Activated naive CD4-positive, alpha-beta T cell treated with anti-CD3 and anti-CD28 coated beads, Interleukin-2, amount 50 U/mL, for 16 hours (primary cell): Measurements from ENCODE around the gene TNFRSF12A.

Experiments used
- DNase-seq: peaks from one replicate; pipeline ENCODE4 v3.0.0-alpha.2; 2020

TNFRSF12A gene, protein sequence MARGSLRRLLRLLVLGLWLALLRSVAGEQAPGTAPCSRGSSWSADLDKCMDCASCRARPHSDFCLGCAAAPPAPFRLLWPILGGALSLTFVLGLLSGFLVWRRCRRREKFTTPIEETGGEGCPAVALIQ

DNA sequence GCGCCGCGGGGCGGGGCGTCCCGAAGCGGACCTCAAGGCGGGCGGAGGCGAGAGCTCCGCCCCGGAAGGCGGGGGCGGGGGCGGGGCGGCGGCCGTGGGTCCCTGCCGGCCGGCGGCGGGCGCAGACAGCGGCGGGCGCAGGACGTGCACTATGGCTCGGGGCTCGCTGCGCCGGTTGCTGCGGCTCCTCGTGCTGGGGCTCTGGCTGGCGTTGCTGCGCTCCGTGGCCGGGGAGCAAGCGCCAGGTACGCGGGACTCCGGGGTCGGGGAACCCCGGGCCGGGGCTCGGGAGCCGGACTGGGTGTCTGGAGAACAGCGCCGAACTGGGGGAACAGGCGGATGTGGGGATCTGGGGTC lies at the start of gene TNFRSF12A:
TSS of gene TNFRSF12A (plus strand) at position 122 of the 357 bp plus-strand sequence. CDS start at position 152, 30 bp downstream.
- DNase-seq: peak; percentile 48

DNA sequence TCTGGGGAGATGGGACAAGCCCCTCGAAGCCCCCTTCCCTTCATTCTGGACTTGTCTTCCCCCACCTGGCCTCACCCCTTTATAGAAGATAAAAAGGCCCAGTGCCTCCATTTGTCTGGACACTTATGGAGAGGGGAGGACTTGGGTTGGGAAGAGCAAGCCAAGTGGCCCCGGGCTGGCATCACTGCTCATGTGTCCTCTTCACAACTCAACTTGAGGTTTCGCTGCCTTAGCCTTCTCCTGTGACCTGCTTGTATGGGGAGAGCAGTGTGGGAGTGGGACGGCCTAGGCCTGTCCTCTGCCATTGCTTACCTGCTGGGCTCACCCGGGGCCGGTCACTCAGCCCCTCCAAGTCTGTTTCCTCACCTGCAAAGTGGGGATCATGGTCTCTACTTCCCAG lies 49.6 kb upstream of the TNFRSF12A start:
- no peak for DNase-seq

DNA sequence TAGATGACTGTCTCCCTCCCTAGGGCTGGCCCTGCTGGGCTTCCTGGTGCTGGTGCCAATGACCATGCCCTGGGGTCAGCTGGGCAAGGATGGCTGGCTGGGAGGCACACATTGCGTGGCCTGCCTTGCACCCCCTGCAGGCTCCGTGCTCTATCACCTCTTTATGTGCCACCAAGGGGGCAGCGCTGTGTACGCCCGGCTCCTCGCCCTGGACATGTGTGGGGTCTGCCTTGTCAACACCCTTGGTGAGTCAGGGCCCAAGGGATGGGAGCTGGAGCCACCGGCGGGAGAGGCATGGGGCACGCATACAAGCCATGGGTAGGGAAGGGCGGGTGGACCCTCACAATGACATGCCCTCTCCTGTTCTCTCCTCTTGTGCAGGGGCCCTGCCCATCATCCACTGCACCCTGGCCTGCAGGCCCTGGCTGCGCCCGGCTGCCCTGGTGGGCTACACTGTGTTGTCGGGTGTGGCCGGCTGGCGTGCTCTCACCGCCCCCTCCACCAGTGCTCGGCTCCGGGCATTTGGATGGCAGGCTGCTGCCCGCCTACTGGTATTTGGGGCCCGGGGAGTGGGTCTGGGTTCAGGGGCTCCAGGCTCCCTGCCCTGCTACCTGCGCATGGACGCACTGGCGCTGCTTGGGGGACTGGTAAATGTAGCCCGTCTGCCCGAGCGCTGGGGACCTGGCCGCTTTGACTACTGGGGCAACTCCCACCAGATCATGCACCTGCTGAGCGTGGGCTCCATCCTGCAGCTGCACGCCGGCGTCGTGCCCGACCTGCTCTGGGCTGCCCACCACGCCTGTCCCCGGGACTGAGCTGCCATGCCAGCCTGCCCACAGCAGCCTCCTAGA lies 48.8 kb upstream of the TNFRSF12A start:
- no peak for DNase-seq

DNA sequence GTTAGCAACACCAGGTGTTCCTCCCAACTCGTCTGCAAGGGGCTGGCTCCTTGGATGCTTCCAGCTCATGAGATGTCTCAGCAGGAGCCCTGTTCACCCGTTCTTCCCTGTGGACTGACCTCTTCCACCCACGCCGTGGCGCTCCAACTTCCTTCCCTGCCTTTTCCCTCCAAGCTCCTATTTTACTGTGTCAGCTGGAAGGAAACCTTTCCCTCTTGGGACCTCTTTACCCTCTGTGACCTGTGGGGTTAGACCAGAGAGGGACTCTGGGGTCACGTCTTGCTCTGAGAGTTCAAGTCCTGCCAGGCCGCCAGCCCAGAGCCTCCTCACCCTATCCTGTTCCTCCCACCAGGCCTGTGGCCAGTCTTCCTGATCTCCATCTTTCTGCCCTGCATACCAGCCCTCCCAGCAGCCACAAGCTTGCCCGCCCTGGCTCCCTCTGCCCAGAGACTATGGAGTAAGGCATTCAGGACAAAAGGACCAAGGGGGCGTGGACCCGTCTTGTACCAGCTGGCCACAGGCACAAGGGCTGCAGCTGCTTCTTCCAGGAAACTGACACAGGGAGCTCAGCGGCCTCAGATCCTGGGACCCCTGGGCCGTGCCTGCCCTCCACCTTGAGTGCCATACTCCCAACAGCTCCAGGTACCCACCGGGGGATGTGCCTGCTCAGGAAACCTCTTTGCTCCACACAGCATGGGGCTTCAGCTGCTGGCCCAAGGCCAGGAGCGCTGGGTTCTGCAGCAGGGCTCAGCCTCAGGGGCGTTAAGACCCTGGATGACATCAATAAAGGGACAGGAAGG lies 48.0 kb upstream of the TNFRSF12A start:
- no peak for DNase-seq

DNA sequence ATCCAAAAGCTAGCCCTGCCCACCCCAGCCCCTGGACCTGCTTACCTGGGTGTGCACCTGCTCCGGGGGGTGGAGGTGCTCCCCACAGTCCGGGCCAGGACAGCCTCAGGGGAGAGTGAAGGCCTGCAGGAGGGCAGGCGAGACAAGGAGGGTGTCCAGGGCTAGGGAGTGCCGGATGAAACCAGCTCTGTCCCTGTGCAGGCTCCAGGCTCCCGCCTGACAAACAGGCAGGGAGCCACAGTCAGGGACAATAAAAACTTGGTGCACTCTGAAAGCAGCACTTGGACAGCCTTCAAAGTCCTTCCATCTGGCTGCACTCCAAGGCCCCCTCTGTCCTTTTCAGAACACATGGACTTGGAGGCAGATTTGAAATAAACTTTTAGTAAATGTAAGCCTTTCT lies 47.1 kb upstream of the TNFRSF12A start:
- no peak for DNase-seq

DNA sequence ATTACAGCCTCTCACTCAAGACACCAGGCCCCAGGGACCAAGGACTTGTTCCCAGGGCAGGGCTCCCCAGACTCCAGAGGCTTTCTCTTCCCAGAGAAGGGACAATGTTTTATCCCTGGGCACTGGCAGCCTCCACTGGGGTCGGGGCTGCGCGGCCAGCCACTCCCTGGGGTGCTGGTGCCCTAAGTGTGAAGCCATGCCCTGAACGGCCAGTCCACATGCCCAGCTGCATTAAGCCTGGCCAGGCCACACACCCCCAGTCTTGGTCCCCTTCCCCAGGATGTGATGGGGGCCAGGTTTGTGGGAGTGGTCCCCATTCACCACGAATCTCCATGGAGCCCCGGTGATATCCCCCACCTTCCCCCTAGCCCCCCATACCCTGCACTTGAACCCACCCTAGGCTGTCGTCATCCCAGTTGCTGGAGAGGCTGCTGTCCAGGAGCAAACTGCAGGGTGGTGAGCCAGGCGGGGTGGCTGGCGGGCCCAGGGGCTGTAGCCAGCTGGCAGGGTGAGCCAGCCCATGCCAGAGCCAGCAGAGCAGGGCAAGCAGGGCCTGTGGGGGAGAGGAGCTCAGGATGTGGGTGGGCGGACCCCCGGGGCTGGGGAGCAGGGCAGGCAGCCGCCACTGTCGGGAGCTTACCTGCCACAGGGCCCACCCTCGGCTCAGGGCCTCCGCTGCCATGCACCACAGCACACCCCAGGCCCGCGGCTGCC lies 46.4 kb upstream of the TNFRSF12A start:
- no peak for DNase-seq

DNA sequence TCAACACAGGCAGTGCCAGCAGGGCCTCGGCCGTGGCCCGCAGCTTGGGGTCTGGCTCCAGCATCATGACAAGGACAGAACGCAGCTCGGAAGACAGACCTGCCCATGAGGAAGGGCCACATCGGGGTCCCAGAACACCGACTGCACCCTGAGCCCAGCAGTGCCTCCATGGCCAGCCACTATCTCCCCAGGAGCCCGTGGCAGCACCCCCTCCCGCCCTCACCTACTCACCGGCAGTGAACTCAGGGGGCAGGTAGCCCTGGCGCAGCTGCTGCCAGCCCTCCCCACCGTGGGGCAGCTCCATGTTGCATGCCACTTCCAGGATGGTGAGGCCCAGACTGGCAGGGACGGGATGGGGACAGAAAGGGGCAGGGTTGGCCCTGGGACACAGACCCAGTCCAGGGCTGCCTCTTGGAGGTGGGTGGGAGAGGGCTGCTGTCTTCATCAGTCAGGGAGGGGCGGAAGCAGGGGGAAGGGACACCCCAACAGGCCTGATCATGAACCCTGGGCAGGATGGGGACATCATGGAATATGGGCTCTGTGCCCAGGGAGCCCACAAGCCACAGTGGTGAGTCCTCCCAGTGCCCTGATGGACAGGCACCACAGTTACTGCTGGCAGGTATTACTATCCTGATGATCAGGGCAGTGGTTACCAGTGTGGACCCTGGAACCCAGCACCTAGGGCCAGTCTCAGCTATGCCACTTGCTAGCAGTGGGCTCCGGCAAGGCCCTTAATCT lies 45.7 kb upstream of the TNFRSF12A start:
- DNase-seq: no peak

DNA sequence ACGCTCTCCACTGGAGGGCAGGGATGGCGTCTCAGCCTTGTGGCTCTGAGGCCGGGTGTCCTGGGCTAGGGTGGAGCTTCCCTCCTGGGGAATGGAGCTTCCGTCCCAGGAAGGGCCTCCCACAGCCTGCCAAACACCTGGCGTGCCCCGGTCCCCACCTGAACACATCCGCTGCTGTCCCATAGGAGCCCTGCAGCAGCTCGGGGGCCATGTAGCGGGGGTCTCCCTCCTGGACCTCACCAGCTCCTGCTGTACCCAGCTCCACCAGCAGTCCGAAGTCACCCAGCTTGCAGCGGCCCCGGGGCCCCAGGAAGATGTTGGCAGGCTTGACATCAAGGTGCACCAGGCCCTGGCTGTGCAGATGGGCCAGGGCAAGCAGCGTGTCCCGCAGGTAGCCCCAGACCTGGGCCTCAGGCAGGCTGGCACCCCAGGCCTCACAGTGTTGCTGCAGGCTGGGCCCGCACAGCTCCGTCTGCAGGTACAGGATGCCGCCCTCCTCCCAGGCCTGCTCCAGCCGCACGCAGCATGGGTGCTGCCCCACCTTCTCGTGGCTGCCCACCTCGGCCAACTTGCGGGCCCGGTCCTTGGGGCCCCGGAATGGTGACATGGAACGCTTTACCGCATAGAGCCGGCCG lies 44.9 kb upstream of the TNFRSF12A start:
- no peak for DNase-seq

DNA sequence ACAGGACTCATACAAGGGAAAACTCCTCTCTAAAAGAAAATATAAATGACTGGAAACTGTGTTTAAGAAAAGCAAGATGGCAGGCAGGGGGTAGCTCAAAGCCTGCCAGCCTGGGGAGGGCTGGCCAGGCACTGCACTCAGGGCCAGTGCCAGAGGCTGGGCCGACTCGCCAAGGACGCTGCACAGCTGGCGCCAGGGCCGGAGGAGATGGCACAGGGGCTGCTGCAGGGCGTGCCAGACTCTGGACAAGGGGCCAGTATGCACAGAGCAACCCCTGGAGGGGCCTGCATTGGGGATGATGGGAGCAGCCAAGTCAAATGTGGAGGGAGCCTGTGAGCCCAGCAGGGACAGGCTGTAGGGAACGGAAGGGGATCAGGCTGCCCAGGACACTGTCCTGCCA lies 44.0 kb upstream of the TNFRSF12A start:
- no peak for DNase-seq

DNA sequence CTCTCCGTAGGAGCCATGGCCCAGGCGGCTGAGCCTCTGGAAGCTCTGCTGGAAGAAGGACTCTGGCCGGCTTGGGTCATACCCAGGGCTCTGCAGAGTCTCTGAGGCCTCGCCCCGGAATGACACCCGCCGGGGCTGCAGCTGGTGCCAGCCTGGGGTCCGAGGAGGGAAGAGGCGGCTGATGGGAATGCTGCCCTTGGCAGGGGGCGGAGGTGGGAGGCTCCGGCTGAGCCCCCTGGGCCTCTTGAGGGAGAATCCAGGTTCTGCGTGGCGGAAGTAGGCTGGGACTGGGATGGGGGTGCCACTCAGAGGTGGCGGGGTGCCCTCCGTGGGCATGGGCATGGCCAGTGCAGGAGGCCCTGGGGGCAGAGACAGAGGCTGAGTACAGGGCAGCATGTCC lies 43.5 kb upstream of the TNFRSF12A start:
- DNase-seq: no peak

DNA sequence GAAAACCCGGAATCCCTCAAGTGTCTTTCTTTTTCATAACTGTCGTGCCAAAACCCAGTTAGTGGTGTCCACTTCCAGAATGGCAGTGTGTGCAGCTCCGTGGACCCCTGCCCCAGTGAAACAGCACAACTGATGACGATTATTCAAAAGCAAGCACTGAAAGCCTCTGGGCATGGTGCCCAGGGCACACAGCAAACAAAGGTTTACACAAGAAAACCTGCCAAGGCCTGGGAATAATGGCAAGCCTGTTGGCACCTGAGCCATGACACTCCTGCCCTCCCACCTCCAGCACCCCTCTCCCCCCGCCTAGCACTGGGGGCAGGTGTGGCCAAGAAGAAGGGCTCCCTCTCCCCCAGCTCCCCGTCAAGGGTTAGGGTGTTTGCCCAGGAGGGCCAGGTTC lies 42.7 kb upstream of the TNFRSF12A start:
- DNase-seq: no peak

DNA sequence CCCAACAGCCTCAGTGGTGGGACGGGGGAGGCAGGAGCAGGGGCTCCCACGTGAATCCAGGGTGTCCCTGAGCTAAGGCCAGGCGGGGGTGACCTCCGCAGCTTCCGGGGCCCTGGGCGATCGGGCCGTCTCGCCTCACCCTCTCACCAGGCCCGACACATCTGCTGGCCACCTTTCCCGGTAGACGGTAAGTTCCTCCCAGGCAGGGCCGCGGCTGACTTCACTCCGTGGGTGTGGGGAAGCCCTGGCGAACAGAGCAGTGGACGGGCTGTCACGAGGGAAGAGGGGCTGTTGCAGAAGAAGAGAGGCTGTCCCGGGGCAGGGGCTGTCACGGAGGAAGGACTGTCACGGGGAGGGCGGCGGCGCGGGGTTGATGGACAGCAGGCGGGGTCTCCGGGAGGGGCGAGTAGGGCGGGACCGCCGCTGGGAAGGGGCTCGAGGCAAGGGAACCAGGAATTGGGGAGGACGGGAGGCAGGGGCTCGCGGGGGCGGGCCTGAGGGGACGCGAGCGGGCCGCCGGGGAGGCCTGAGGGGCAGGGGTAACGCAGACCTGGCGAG lies 40.4 kb upstream of the TNFRSF12A start:
- no peak for DNase-seq

DNA sequence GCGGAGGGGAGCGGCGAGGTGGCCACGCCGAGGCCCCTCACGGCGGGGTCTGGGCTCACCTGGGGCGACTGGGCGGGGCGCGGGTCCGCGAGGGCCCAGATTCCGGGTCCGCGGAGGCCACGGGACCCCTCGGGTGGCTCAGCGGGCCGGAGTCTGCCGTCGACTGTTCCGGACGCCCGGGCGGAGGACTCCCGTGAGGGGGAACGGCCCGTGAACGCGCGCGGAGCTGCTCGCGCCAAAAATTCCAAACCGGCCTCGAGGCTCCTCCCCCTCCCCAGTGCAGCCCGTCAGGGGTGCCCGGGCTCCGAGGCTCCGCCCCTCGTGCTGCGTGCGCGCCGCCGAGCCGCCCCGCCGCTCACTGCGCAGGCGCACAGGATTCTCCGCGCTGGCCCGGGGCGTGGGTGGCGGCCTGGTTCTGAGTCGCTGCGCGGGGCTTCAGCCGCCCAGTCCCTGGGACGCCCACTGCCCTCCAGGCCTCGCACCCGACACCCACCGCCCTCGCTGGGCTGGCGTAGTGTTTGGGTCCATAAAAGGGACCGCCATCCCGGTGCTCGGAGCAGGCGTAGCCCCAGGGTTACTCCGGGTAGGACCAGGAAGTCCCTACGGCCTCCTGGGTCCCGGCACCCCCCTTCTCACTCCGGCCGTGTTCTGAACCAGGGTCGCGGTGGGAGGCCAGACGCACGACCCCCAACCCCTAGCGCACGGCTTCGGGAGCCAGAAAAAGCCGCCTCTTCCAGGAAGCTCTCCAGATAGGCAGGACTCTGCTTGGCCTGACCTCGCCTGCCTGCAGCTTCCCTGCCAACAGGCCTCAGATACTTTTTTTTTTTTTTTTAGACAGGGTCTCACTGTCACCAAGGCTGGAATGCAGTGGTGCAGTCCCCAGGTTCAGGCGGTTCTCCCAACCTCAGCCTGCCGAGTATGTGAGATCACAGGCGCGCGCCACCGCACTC lies 39.7 kb upstream of the TNFRSF12A start, which contains the start of gene PKMYT1:
TSS of gene PKMYT1 (minus strand) at position 220 of the 950 bp plus-strand sequence. CDS start 789 bp downstream, outside the sequence.
- DNase-seq: peak; percentile 96

DNA sequence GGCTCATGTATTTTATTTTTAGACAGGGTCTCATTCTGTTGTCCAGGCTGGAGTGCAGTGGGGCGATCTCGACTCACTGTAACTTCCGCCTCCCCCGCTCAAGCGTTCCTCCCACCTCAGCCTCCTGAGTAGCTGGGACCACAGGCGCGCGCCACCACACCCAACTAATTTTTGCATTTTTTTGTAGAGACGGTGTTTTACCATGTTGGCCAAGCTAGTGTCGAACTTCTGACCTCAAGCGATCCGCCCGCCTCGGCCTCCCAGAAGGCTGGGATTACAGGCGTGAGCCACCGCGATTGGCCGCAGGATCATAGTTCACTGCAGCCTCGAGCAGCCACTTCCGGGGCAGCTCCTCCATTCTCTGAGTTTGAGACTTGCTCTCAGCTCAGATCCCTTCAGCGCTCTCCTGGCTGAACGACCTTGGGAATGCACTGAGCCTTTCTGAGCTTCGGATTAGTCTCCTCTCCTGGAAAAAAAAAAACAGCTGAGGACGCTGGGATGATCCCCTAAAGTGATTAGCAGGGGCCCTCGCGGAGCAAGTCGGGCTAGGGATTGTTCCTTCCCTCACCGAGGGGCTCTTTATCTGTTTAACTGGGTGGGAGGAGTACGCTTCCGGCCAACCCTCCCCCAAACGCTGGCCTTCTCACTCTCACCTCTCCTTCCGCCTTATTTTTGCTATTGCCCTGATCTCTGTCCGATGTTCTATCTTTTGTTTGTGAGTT lies 38.8 kb upstream of the TNFRSF12A start:
- no peak for DNase-seq

DNA sequence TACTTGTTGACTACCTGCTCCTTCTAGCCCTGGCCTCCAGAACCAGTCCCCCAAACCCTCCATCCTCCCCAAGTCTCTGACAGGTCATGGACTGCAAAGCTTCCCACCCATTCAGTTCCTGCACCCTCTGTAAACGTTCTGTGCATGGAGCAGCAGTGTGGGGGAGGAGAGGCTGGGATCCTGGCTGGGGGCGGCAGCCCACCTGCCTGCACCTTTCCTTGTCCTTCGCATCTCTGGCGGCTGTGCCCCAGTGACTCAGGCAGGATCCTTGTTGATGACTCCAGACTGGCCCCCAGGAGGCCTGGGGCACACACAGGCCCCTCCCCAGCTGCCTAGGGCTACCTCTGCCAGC lies 38.3 kb upstream of the TNFRSF12A start:
- DNase-seq: no peak

DNA sequence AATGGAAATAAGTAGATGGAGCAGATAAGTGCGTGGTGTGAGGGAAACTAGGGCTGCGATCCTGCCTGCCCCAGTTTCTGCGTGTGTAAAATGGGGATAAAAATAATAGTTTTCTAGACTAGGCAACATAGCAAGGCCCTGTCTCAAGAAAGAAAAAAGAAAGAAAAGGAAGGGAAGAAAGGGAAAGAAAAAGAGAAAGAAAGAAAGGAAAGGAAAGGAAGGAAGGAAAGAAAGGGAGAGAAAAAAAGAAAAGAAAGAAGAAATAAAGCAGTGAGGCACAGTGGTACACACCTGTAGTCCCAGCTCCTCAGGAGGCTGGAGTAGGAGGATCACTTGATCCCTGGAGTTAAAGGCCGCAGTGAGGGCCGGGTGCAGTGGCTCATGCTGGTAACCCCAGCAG lies 37.8 kb upstream of the TNFRSF12A start:
- DNase-seq: no peak

DNA sequence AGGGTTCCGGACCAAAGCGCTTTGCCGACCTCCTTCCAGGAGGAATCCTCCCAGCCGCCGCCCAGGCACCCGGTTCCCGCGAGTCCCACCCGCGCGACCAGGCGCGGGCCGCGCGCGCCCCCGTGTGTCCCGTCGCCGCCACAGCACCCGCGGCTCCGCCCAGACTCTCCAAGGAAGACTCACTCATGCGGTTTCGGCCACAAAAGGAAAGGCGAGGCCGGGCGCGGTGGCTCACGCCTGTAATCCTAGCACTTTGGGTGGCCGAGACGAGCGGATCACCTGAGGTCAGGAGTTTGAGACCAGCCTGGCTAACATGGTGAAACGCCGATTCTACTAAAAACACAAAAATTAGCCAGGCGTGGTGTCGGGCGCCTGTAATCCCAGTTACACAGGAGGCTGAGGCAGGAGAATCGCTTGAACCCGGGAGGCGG lies 36.4 kb upstream of the TNFRSF12A start:
- peak; percentile 69 for DNase-seq

DNA sequence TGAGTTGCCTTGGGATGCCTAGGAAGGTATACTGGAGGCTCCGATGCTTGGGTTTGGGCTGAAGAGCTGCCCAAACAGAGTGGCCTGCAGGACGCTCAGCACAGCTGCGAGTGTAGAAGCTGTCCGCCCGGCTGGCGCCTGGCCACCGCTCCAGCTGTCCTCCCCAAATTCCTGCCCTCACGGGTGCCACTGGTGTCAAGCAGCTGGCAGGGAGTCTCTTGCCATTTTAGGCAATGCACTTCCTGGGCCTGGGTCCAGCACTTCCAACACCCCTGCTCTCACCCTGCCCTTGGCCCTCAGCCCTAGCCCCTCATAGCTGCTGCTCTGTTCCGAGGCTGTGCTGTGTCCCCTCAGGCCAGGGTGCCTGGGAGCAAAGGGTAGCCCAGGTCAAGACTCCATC lies 34.7 kb upstream of the TNFRSF12A start:
- no peak for DNase-seq

DNA sequence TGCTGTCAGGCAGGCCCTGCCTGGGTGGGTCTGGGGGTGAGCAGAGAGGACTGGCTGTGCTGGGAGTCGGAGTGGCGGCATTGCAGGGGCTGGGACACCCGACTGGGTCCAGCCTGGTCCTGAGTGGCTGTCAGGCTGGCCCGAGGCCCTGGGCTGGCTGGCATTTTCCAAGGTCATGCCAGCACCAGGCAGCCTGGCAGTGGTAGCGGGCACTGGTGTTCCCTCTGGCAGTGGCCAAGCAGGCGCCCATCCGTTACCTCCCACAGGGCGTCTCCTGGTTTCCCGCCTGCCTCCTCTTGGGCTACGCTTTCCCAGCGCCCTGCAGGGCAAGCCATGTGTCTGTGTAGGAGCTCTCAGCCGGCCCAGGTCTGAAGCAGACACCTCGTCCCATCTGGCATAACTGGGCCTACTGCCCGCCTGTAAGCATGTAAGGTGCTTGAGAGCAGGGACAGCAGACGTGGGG lies 34.2 kb upstream of the TNFRSF12A start:
- no peak for DNase-seq
